Natural killer cell treated with Interleukin-12 subunit alpha and Interleukin-12 subunit beta and Interleukin-15 and Interleukin-18, amount 100 ng/mL, for 72 hours (primary cell): ENCODE data around the gene NIPSNAP3A. TPM values are rescaled to one million over a fixed set of nuclear protein-coding genes. Genes with fewer than 3 reads are reported as not detected.

Source experiments
- ATAC-seq, 2 donors: fragments of 150-1000 bp; cut with Tn5 transposase in 1 of 2; sonication (Bioruptor Pico), chemical (Tn5 transposase) in 1 of 2; 2 replicates each; pipeline ENCODE4 v1.10.0; 2021
- DNase-seq: peaks from one replicate; pipeline ENCODE4 v3.0.0; 2022; ENCODE audit warnings: low spot score
- H3K27ac Mint-ChIP-seq, 2 donors: 1 replicate in 1 of 2; 2 replicates in 1 of 2; pipeline ENCODE4 v1.8.0; 2022; ENCODE audit warnings: mixed read lengths in 2 of 2, mild to moderate bottlenecking in 1 of 2, moderate library complexity in 1 of 2
- H3K27me3 Mint-ChIP-seq, 2 donors: 1 replicate in 1 of 2; 2 replicates in 1 of 2; pipeline ENCODE4 v1.8.0; 2022; ENCODE audit warnings: mixed read lengths in 2 of 2
- H3K36me3 Mint-ChIP-seq: one replicate; pipeline ENCODE4 v1.8.0; 2022; ENCODE audit warnings: mixed read lengths
- H3K4me1 Mint-ChIP-seq, 2 donors: 1 replicate in 1 of 2; 2 replicates in 1 of 2; pipeline ENCODE4 v1.8.0; 2022; ENCODE audit warnings: low read depth in 2 of 2, mixed read lengths in 2 of 2, mild to moderate bottlenecking in 1 of 2
- H3K4me3 Mint-ChIP-seq: one replicate; pipeline ENCODE4 v1.8.0; 2022; ENCODE audit warnings: mixed read lengths
- H3K9me3 Mint-ChIP-seq: 2 replicates; pipeline ENCODE4 v1.8.0; 2022; ENCODE audit warnings: mixed read lengths
- total RNA-seq, 2 donors: library from RNA; stranded (reverse); gene quantifications; one replicate each; pipeline ENCODE4 v1.2.3, GENCODE V29; 2022

NIPSNAP3A gene
- total RNA-seq, 2 donors from 2014 or later, result 5.6 to 7.7 TPM

- no peak for ATAC-seq
- no peaks in the 10 kb centered on the region for H3K4me1 Mint-ChIP-seq
Measured at GRCh38 chr9:104802110-104802509, 54.6 kb downstream of the NIPSNAP3A start.

DNA sequence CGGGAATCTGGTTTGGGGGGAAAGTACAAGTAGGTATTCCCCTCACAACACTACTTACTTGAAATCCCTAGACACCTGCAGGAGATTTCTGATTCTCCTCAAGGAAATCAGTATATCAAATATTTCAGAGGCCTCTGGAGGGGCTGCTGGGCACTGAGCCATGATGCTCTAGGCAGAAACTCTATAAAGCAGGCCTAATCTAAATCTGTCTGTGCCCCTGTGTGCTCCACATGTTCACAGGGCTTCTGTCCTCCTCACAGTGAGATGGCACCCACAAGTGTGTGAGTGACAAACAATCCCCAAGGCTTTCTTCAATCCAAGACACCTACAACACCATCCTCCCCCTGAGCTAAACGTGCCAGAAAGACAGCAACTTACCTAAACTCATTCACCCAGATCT is 55.4 kb downstream of the NIPSNAP3A start:
- no peak overlapping the region for H3K4me3 Mint-ChIP-seq
- H3K9me3 Mint-ChIP-seq, result no peaks in the 10 kb centered on the region
- no peak for ATAC-seq
- H3K36me3 Mint-ChIP-seq, result no peaks in the 10 kb centered on the region
- H3K4me1 Mint-ChIP-seq, result no peaks in the 10 kb centered on the region
- H3K27ac Mint-ChIP-seq, result no peak overlapping the region
- DNase-seq, result no peak
- H3K27me3 Mint-ChIP-seq, result no peaks in the 10 kb centered on the region

More at GRCh38 chr9:104802110-104802509, 54.6 kb downstream of the NIPSNAP3A start:
- Mint-ChIP-seq H3K9me3 (no peaks in the 10 kb centered on the region), H3K27me3 (no peaks in the 10 kb centered on the region), H3K27ac (no peak overlapping the region), H3K4me3 (no peak overlapping the region), H3K36me3 (no peaks in the 10 kb centered on the region)
- DNase-seq, result no peak

DNA sequence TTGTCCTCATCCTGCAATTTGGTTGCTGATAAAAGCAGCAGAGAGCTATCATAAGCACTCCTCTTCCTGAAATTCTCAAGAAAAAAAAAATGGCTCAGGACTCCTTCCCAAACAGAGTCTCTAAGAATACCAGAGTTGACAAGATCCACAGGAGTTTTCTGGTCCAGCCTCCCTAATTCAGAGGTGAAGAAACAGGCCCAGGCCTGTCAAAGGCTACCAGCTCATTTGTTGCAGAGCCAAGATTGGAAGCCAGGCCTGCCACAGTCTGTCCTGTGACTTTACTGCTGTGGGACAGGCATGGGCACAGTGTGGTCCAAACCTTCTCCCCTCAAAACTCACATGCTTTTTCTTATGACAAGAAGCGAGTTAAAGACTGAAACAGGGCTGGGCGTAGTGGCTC is 58.0 kb downstream of the NIPSNAP3A start:
- H3K4me1 Mint-ChIP-seq, result no peaks in the 10 kb centered on the region
- H3K4me3 Mint-ChIP-seq, result no peak overlapping the region
- ATAC-seq (no peak), DNase-seq (no peak)
- no peak overlapping the region for H3K27ac Mint-ChIP-seq
- H3K9me3 Mint-ChIP-seq, result no peaks in the 10 kb centered on the region
- no peaks in the 10 kb centered on the region for H3K27me3 Mint-ChIP-seq
- no peaks in the 10 kb centered on the region for H3K36me3 Mint-ChIP-seq

GRCh38 chr9:104808035-104808614 is 60.6 kb downstream of the NIPSNAP3A start:
- no peak for ATAC-seq
- no peaks in the 10 kb centered on the region for H3K36me3 Mint-ChIP-seq
- no peaks in the 10 kb centered on the region for H3K4me1 Mint-ChIP-seq
- no peaks in the 10 kb centered on the region for H3K9me3 Mint-ChIP-seq
- no peak for DNase-seq
- H3K27me3 Mint-ChIP-seq, result no peaks in the 10 kb centered on the region
- H3K27ac Mint-ChIP-seq, result no peak overlapping the region
- H3K4me3 Mint-ChIP-seq, result no peak overlapping the region

Other genes with a start within 250 kb of the NIPSNAP3A start
- gene OR13F1, start 243.4 kb upstream of the NIPSNAP3A start, total RNA-seq, result not detected
- not detected for gene OR13C4, start 220.5 kb upstream of the NIPSNAP3A start, total RNA-seq
- not detected for gene OR13C3, start 210.8 kb upstream of the NIPSNAP3A start, total RNA-seq
- not detected for gene OR13C8, start 178.5 kb upstream of the NIPSNAP3A start, total RNA-seq
- not detected for gene OR13C5, start 148.3 kb upstream of the NIPSNAP3A start, total RNA-seq
- not detected for gene OR13C2, start 142.1 kb upstream of the NIPSNAP3A start, total RNA-seq
- gene OR13C9, start 129.5 kb upstream of the NIPSNAP3A start, total RNA-seq, result not detected
- gene OR13D1, start 53.2 kb upstream of the NIPSNAP3A start, total RNA-seq, result not detected
- gene NIPSNAP3B, start 16.4 kb downstream of the NIPSNAP3A start, total RNA-seq, result not detected
- gene ABCA1, start 180.5 kb downstream of the NIPSNAP3A start, total RNA-seq, result 1 to 10 TPM; 4.9 to 5.0 TPM